Activated CD8-positive, alpha-beta T cell treated with anti-CD3 and anti-CD28 coated beads, Interleukin-2, amount 10 ng/mL, durations not matched to agents 7 days and 5 days (primary cell): ENCODE measurements around the gene ITPKA. TPM values are rescaled to one million over a fixed set of nuclear protein-coding genes. Genes with fewer than 3 reads are reported as not detected.

Experiments used
- ATAC-seq: fragments of 150-1000 bp; cut with Tn5 transposase; one replicate; pipeline ENCODE4 v1.10.0; 2021; ENCODE audit warnings: moderate library complexity
- CTCF ChIA-PET: fragments of 350-600 bp; sonication (Branson Sonifier 250); formaldehyde crosslinking; loops from one replicate; lab custom pipeline; 2021; ENCODE audit warnings: antibody characterized with exemption; lab: Charles Lee
- POLR2A ChIA-PET: fragments of 350-600 bp; sonication (Branson Sonifier 250); formaldehyde crosslinking; loops from one replicate; lab custom pipeline; 2021; ENCODE audit warnings: antibody characterized with exemption; lab: Charles Lee
- DNase-seq: peaks from one replicate; pipeline ENCODE4 v3.0.0-alpha.2; 2020
- H3K27ac Mint-ChIP-seq: one replicate; pipeline ENCODE4 v1.8.0; 2021; ENCODE audit warnings: mild to moderate bottlenecking, mixed read lengths
- H3K27me3 Mint-ChIP-seq: one replicate; pipeline ENCODE4 v1.8.0; 2021; ENCODE audit warnings: low read depth, mixed read lengths
- H3K36me3 Mint-ChIP-seq: one replicate; pipeline ENCODE4 v1.8.0; 2021; ENCODE audit warnings: low read depth, mixed read lengths
- H3K4me1 Mint-ChIP-seq: one replicate; pipeline ENCODE4 v1.8.0; 2021; ENCODE audit warnings: low read depth, mixed read lengths
- H3K4me3 Mint-ChIP-seq: one replicate; pipeline ENCODE4 v1.8.0; 2021; ENCODE audit warnings: mild to moderate bottlenecking, mixed read lengths
- H3K9me3 Mint-ChIP-seq: one replicate; pipeline ENCODE4 v1.8.0; 2022; ENCODE audit warnings: mixed read lengths; ENCODE audit not compliant: insufficient read depth
- total RNA-seq, 2 experiments: library from RNA; stranded (reverse); gene quantifications; one replicate each; pipeline ENCODE4 v1.2.3, GENCODE V29; 2021

The ITPKA gene
- total RNA-seq, 2 experiments from 2014 or later, result 0.24 to 0.29 TPM

DNA sequence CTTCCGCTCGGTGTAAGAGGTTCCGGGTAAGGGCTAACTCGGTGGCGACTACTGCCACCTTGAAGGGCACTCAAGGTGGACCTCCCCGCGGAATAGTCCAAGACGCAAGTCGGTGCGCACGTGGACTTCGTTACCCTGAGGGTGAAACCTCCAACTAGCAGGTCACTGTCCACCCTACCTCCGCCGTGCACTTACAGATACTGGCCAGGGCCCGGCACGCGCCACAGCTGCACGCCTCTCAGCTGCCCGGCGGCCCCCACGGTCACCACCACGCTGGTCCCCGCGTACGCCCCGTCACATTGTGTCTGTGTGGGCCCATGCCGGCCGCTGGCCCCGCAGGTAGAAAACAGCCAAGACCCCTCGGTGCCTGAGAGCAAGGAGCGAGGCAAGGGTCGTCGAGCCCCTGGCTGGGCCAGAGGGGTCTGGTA, 18.9 kb downstream of the ITPKA start:
- H3K27me3 Mint-ChIP-seq, result peaks cover 37% of the 10 kb centered on the region
- H3K4me1 Mint-ChIP-seq, result peaks cover 29% of the 10 kb centered on the region
- CTCF ChIA-PET, result interaction anchor here (1.2 kb wide), 1 partner anchor 47 kb away, joined by 4 read pairs; no protein-coding TSS in a partner anchor
- H3K27ac Mint-ChIP-seq, result no peak overlapping the region
- H3K4me3 Mint-ChIP-seq, result peak overlapping the region; percentile 63
- H3K9me3 Mint-ChIP-seq, result no peaks in the 10 kb centered on the region
- POLR2A ChIA-PET, result no interaction called here
- peaks cover 2% of the 10 kb centered on the region for H3K36me3 Mint-ChIP-seq
- no peak for DNase-seq
- ATAC-seq, result peak; percentile 25

DNA sequence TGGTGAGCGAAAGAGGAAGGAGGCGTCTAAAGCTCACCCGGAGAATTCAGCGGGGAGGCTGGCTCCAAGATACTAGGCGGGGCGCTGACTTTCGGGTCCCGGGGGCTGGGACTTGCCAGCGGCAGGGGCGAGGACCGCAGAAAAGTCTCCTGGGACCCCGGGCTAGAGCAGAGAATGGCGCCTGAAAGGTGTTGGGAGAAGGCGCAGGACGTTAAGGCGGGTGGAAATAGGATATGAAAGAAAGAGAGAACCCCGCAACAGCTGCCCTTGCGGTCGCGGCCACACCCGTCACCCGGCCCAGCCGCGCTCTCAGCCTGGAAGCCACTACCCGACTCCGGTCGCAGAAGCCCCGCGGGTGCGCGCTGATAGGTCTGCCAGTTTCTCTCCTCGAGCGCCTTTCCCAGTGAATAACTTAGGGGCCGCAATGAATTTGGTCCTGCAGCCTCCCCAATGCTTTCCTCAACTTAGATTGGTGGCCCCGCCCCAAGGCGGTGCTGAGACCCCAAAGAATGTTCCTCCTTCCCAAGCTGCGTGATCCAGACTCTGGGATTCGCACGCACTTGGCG, 19.3 kb downstream of the ITPKA start:
- ChIA-PET CTCF (interaction anchor here (1.2 kb wide), 1 partner anchor 47 kb away, joined by 4 read pairs; no protein-coding TSS in a partner anchor), POLR2A (no interaction called here)
- peak; percentile 46 for DNase-seq
- Mint-ChIP-seq H3K27me3 (peaks cover 37% of the 10 kb centered on the region), H3K4me1 (peaks cover 29% of the 10 kb centered on the region), H3K4me3 (peak overlapping the region; percentile 63), H3K9me3 (no peaks in the 10 kb centered on the region), H3K36me3 (peaks cover 2% of the 10 kb centered on the region), H3K27ac (no peak overlapping the region)
- peak; percentile 43 for ATAC-seq

DNA sequence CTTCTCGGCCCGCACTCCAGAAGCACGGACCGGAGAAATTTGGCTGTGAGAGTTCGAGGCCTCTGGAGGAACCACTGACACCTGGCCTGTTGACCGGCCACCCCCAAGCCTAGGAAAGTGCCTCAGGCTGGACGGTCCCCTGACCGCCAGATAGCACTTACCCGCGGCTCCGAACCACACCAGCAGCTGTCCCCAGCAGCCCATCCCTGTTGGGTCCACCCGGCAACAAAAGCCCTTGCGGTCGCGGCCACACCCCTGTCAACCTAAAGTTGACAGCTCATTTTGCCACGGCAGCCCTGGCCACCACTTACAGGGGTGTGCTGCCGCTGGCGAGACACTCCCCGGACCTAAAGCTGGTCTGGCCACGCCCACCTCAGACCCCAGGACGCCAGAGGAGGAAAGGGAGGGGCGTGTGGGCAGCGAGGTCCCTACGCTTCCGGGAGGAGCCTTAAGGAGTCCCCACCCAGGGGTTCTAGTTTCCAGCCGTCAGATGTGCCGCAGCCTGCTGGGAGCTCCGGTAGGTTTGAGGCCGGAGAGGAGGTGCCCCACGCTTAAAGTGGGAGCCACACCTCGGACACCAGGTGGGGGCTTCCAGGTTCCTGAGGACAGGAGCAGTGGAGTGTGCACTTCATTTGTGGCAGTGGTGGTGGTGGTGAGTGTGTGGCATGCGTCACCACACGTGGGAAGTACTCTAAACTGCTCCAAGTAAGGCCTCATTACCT, 20.0 kb downstream of the ITPKA start, which contains the start of gene LTK:
Gene LTK (minus strand): TSS at position 322 of the 722 bp plus-strand sequence. CDS start 118 bp downstream, at position 204.
- CTCF ChIA-PET, result interaction anchor here (1.2 to 1.3 kb wide), 2 partner anchors 48 kb away, joined by 4 read pairs; no protein-coding TSS in a partner anchor
- H3K27me3 Mint-ChIP-seq, result peaks cover 37% of the 10 kb centered on the region
- no peaks in the 10 kb centered on the region for H3K9me3 Mint-ChIP-seq
- peaks cover 29% of the 10 kb centered on the region for H3K4me1 Mint-ChIP-seq
- POLR2A ChIA-PET, result no interaction called here
- H3K4me3 Mint-ChIP-seq, result peak within 1 kb of the TSS; percentile 63
- peaks cover 2% of the 10 kb centered on the region for H3K36me3 Mint-ChIP-seq
- ATAC-seq, result peak; percentile 19
- H3K27ac Mint-ChIP-seq, result no peak within 1 kb of the TSS
- DNase-seq, result peak; percentile 33

DNA sequence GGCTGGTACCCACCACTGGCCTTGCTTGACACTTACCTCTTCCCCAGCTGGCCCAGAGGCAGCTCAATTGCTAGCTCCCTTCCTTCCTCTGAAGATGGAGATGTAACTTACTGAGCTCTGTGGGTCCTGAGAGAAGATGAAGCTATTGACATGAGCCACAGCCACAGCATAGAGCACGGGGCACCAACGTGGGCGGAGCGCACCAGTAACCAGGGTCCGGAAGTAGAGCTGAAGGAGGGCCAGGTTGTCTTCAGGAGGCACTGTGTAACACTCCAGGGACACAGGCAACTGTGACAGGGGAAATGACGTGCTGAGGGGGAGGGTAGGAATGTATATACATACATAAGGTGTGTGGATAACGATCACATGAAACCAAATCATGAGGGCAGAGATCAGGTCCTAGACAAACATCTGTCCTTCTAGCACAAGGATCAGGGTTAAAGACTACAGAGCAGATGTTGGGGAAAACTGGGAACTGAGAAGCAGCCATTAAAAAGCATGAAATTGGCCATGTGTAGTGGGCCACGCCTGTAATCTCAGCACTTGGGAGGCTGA, 24.3 kb downstream of the ITPKA start:
- Mint-ChIP-seq H3K9me3 (no peaks in the 10 kb centered on the region), H3K27ac (no peak overlapping the region), H3K27me3 (peaks cover 10% of the 10 kb centered on the region), H3K36me3 (peaks cover 2% of the 10 kb centered on the region), H3K4me3 (no peak overlapping the region), H3K4me1 (peaks cover 19% of the 10 kb centered on the region)
- no peak for ATAC-seq
- CTCF ChIA-PET, result no interaction called here
- POLR2A ChIA-PET, result no interaction called here
- no peak for DNase-seq

DNA sequence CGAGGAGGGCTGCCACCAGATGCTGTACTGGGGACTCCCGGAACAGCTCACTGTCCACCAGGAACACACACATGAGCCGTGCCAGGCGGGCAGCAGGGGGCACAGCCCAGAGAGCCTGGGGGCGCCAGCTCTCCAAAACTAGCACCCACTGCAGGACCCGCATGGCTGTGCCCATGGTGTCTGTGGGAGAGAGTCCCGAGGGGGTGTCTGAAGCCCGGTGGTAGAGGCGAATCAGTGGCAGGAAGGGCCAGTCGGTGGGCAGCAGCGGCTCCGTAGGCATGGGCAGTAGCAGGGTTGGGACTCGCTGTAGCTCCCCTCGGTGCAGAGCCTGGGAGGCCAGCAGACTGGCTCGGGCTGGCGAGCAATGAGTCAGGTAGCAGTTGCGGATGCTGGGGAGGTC, 27.0 kb downstream of the ITPKA start:
- no peak for DNase-seq
- CTCF ChIA-PET, result no interaction called here

DNA sequence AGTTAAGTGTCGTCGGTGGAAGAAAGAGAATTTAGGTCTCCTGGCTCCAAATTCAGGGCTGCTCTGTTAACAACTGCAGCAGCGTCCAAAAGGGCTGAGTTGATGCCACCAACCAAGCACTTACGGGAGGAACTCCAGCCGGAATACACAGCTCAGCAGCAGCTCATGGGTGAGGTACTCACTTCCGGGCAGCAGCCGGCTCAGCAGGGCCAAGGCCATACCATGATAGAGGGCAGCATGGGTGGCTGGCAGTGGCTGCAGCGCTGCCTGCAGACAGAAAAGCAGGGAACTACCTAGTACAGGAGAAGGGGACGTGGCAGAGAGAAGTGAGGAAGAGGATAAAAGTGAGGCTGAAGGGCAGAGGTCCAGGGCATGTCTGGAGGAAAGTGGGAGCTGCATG, 27.9 kb downstream of the ITPKA start:
- no peak overlapping the region for H3K27ac Mint-ChIP-seq
- H3K9me3 Mint-ChIP-seq, result no peaks in the 10 kb centered on the region

More for the DNA sequence above, 27.0 kb downstream of the ITPKA start:
- Mint-ChIP-seq H3K4me1 (no peaks in the 10 kb centered on the region), H3K9me3 (no peaks in the 10 kb centered on the region), H3K27me3 (no peaks in the 10 kb centered on the region), H3K4me3 (no peak overlapping the region), H3K27ac (no peak overlapping the region), H3K36me3 (peaks cover 5% of the 10 kb centered on the region)
- POLR2A ChIA-PET, result no interaction called here
- ATAC-seq, result no peak

DNA sequence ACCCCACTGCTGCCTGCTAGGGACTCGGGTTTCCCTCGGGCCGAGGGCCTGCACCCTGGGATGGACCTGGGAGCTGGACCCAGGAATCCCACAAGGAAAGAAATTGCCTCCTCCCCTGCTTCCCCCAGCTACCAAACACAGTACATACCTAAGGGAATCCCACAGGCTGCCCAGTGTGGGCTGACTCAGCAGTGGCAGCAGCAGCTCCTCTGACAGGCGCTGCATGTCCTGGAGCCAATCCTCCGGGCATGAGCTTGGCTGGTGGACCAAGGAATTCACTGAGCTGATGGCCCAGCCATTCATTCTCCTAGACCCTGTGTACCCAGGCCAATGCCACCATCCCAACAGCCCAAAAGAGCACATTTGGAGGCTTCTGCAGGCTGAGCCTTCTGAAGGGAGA, 29.4 kb downstream of the ITPKA start:
- ChIA-PET CTCF (no interaction called here), POLR2A (no interaction called here)
- ATAC-seq, result no peak
- no peak for DNase-seq
- no peaks in the 10 kb centered on the region for H3K9me3 Mint-ChIP-seq
- H3K27me3 Mint-ChIP-seq, result no peaks in the 10 kb centered on the region
- H3K4me1 Mint-ChIP-seq, result no peaks in the 10 kb centered on the region
- H3K36me3 Mint-ChIP-seq, result peaks cover 10% of the 10 kb centered on the region
- H3K4me3 Mint-ChIP-seq, result no peak overlapping the region
- no peak overlapping the region for H3K27ac Mint-ChIP-seq

More for the DNA sequence above, 27.9 kb downstream of the ITPKA start:
- POLR2A ChIA-PET, result no interaction called here
- ATAC-seq (no peak), DNase-seq (no peak)
- CTCF ChIA-PET, result no interaction called here
- Mint-ChIP-seq H3K27me3 (no peaks in the 10 kb centered on the region), H3K4me1 (no peaks in the 10 kb centered on the region), H3K4me3 (no peak overlapping the region), H3K36me3 (peaks cover 6% of the 10 kb centered on the region)

DNA sequence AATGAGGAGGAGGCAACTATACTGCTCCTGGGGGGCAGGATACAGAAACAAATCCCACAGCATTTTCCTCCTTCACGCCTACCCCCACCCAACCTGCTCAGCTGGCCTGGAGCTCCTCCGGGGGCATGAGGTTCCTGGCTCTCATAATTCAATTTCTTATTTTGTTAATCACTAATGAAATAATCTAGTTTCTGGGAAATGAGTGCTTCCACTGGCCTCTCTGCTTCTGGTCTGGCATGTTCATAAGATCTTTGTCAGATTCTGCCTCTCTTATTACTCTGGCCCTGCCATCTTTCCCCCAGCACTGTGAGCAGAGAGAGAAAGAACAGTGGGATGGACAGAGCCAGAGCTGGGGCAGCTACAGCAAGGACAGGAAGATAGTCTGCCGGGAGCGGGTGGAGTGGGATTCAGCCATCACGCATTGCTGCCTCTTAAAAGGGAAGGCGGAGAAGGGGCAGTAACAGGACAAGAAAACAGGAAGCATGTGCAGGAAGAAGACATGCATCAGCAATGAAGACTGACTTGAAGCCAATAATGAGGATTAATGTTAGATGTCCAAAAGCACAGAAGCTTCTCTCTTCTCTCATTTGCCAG, 36.8 kb downstream of the ITPKA start:
- Mint-ChIP-seq H3K27ac (no peak overlapping the region), H3K4me1 (no peaks in the 10 kb centered on the region), H3K4me3 (no peak overlapping the region), H3K27me3 (no peaks in the 10 kb centered on the region), H3K9me3 (no peaks in the 10 kb centered on the region), H3K36me3 (peaks cover 29% of the 10 kb centered on the region)
- DNase-seq (no peak), ATAC-seq (no peak)
- POLR2A ChIA-PET, result no interaction called here
- CTCF ChIA-PET, result interaction anchor here (0.8 to 1.3 kb wide), 2 partner anchors 27 to 65 kb away, joined by 3 to 4 read pairs; no protein-coding TSS in a partner anchor

DNA sequence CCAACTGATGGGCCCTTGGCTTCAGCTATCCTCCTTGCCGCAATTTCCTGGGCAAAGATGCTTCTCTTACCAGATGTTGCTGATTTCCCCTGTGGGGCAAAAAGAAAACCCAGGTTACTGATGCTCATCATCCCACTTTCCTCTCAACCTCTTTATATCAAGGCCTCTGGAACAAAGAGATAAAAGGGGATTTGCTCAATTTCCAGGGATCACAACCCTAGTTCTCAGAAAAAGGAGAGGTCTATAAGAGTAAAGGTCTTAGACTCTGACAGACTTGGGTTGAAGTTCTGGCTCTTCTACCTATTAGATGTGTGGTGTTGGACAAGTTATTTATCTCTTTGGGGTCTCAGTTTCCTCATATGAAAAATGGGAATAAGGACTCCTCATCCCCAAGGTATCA, 41.9 kb downstream of the ITPKA start:
- peaks cover 21% of the 10 kb centered on the region for H3K36me3 Mint-ChIP-seq
- no peaks in the 10 kb centered on the region for H3K27me3 Mint-ChIP-seq
- peaks cover 12% of the 10 kb centered on the region for H3K4me1 Mint-ChIP-seq
- ATAC-seq, result no peak
- H3K4me3 Mint-ChIP-seq, result no peak overlapping the region
- CTCF ChIA-PET, result no interaction called here
- H3K9me3 Mint-ChIP-seq, result no peaks in the 10 kb centered on the region
- DNase-seq, result no peak
- POLR2A ChIA-PET, result no interaction called here
- H3K27ac Mint-ChIP-seq, result no peak overlapping the region

DNA sequence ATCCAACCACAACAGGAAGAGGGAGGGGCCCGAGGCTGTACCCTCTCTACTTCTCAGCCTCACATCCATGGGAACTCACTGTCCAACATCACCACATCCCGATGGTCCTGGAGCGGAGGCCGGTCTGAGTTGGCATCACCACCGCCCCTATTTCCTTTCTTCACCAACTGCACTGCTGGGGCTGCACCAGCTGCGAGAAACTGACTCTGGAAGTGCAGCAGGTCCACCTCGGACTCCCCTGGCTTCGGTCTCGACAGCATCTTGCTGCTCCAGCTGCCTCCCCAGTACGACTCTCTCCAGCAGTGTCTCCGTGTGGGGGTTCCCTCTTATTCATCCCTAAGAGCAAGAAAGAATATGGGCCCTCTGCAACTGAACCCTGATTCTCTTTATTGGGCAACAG, 43.2 kb downstream of the ITPKA start:
- H3K27ac Mint-ChIP-seq, result no peak overlapping the region

DNA sequence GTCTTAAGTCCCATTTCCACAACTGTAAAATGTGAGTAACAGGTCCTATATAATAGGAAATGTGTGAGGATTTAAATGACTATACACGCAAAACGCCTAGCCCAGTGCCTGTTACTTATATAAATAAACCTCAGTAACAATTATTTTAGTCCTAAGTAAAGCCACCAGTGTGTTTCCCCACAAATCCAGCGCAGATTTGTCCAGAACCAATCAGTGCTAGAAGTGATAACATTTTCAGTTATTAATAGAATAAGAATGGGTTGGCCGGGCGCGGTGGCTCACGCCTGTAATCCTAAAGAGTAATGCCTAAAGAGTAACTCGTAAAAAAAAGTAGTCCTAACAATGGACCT, 49.8 kb downstream of the ITPKA start:
- H3K4me3 Mint-ChIP-seq, result peak overlapping the region; percentile 98
- no peak for DNase-seq
- ChIA-PET CTCF (interaction anchor here (1.7 kb wide), 1 partner anchor 78 kb away, joined by 6 read pairs; no protein-coding TSS in a partner anchor), POLR2A (interaction anchor here (1.2 to 1.5 kb wide), 2 partner anchors 14 to 117 kb away, joined by 5 to 13 read pairs; partner anchors contain the start of gene MGA)
- H3K36me3 Mint-ChIP-seq, result no peaks in the 10 kb centered on the region
- no peak for ATAC-seq
- peaks cover 19% of the 10 kb centered on the region for H3K4me1 Mint-ChIP-seq
- H3K27ac Mint-ChIP-seq, result peak overlapping the region; percentile 91
- no peaks in the 10 kb centered on the region for H3K9me3 Mint-ChIP-seq
- no peaks in the 10 kb centered on the region for H3K27me3 Mint-ChIP-seq

More for the DNA sequence above, 43.2 kb downstream of the ITPKA start:
- CTCF ChIA-PET, result no interaction called here
- peaks cover 20% of the 10 kb centered on the region for H3K36me3 Mint-ChIP-seq
- no peaks in the 10 kb centered on the region for H3K9me3 Mint-ChIP-seq
- H3K4me3 Mint-ChIP-seq, result no peak overlapping the region
- no peak for ATAC-seq
- POLR2A ChIA-PET, result no interaction called here
- H3K27me3 Mint-ChIP-seq, result no peaks in the 10 kb centered on the region
- DNase-seq, result no peak
- H3K4me1 Mint-ChIP-seq, result peaks cover 12% of the 10 kb centered on the region
